Measurements from ENCODE around the gene WFDC6. TPM values are rescaled to one million over a fixed set of nuclear protein-coding genes. Genes with fewer than 3 reads are reported as not detected.

The WFDC6 gene
- total RNA-seq, 1 experiment from 2014 or later = not detected

DNA sequence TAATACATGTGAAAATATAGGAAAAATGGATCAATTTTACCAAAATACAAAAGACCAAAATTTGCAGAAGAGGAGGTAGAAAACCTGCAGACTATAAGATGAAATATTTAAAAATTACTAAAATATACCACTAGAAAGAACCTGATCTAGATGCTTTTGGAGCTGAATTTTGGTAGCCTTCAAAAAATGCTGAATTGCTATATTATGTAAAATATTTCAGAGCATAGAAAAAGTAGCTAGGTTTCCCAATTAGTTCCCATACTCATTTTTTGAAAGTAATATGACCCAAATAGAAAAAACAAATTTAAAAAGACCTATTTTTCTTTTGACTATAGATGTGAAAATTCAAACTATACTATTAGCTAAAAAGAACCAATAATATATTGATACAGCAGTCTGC is 11.5 kb upstream of the WFDC6 start:
- H3K36me3 Mint-ChIP-seq (ENCODE audit: insufficient read depth in 1 of 3, low read depth in 3 of 3) = peaks cover 0 to 7% (median 0%) of the 10 kb centered on the region in 3 experiments; a peak in 2 of 7 replicates
- H3K27me3 ChIP-seq (ENCODE audit: insufficient read depth, low read length) = no peaks in the 10 kb centered on the region
- TF ChIP-seq, protein P1, sequence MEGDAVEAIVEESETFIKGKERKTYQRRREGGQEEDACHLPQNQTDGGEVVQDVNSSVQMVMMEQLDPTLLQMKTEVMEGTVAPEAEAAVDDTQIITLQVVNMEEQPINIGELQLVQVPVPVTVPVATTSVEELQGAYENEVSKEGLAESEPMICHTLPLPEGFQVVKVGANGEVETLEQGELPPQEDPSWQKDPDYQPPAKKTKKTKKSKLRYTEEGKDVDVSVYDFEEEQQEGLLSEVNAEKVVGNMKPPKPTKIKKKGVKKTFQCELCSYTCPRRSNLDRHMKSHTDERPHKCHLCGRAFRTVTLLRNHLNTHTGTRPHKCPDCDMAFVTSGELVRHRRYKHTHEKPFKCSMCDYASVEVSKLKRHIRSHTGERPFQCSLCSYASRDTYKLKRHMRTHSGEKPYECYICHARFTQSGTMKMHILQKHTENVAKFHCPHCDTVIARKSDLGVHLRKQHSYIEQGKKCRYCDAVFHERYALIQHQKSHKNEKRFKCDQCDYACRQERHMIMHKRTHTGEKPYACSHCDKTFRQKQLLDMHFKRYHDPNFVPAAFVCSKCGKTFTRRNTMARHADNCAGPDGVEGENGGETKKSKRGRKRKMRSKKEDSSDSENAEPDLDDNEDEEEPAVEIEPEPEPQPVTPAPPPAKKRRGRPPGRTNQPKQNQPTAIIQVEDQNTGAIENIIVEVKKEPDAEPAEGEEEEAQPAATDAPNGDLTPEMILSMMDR (conservative IDR thresholded peaks at IDR 0.05) = no peak
- no peaks in the 10 kb centered on the region for H3K4me1 ChIP-seq (ENCODE audit: insufficient read depth, low read length)
- H2BK15ac ChIP-seq (ENCODE audit: low read depth, low read length) = no peak overlapping the region
- no peak overlapping the region for H2BK20ac ChIP-seq (ENCODE audit: low read depth, low read length, poor library complexity, severe bottlenecking)
- H3K9ac ChIP-seq (ENCODE audit: extremely low read depth, insufficient read length, low read length) = no peak overlapping the region
- no peak overlapping the region for H4K8ac ChIP-seq (replicated peaks; ENCODE audit: insufficient read length, low read depth, low read length)
- H3K14ac ChIP-seq (ENCODE audit: insufficient read depth, low read length) = no peak overlapping the region
- no peak overlapping the region for H3K4me3 Mint-ChIP-seq
- H4K20me1 ChIP-seq (ENCODE audit: control insufficient read depth, insufficient read depth, insufficient read length) = no peaks in the 10 kb centered on the region
- no peak overlapping the region for H4K5ac ChIP-seq (ENCODE audit: insufficient read length, low read depth, low read length)
- no peak overlapping the region for H3K18ac ChIP-seq (ENCODE audit: insufficient read length, low read depth, low read length)
- peaks cover 2 to 9% of the 10 kb centered on the region in 2 experiments; a peak in 2 of 4 replicates for H3K4me1 Mint-ChIP-seq
- no peaks in the 10 kb centered on the region for H3K9me3 ChIP-seq (ENCODE audit: control insufficient read depth, low read depth, low read length)
- no peak overlapping the region for H3T11ph ChIP-seq (ENCODE audit: low read length)
- peaks cover 0 to 10% of the 10 kb centered on the region in 2 experiments; a peak in 2 of 5 replicates for H3K9me3 Mint-ChIP-seq
- H2BK5ac ChIP-seq (ENCODE audit: insufficient read length, low read length) = no peak overlapping the region
- no peaks in the 10 kb centered on the region for H3K79me2 ChIP-seq (ENCODE audit: insufficient read depth, low read length)
- no peak overlapping the region for H4K91ac ChIP-seq (ENCODE audit: insufficient read length, low read depth, low read length)
- H2AFZ ChIP-seq (ENCODE audit: low read length) = no peak overlapping the region
- no peaks in the 10 kb centered on the region for H3K79me1 ChIP-seq (ENCODE audit: insufficient read depth, low read depth, low read length, poor library complexity, severe bottlenecking)
- no peak for DNase-seq
- no peak overlapping the region for H3K23ac ChIP-seq (ENCODE audit: insufficient read length, low read depth, low read length)
- H3K56ac ChIP-seq (ENCODE audit: insufficient read length, low read depth, low read length) = no peak overlapping the region
- H2AK5ac ChIP-seq (ENCODE audit: insufficient read length, low read length) = no peak overlapping the region
- H3K27ac ChIP-seq (ENCODE audit: insufficient read length, low read depth, low read length) = no peak overlapping the region
- H2BK12ac ChIP-seq (ENCODE audit: insufficient read length, low read depth, low read length) = no peak overlapping the region
- H3K27ac Mint-ChIP-seq = no peak overlapping the region
- H2BK120ac ChIP-seq (ENCODE audit: low read depth, low read length, poor library complexity, severe bottlenecking) = no peak overlapping the region
- H3K4ac ChIP-seq (ENCODE audit: low read depth, low read length) = no peak overlapping the region
- H3K23me2 ChIP-seq (ENCODE audit: insufficient read length, low read depth, low read length, poor library complexity, severe bottlenecking) = no peaks in the 10 kb centered on the region
- H3K4me2 ChIP-seq (ENCODE audit: insufficient read depth, insufficient read length, low read length) = no peak overlapping the region
- no peaks in the 10 kb centered on the region for H3K27me3 Mint-ChIP-seq (ENCODE audit: low read depth)

Measured in H9 (cell line).